SK-N-SH (cell line): ENCODE data around the gene NEMP1.
"Not testable (repeated sequence)": the region's sequence is repeated elsewhere in the genome, so short reads cannot be mapped to it uniquely, and the experiment has no call there.

Experiments used
- MXI1 ChIP-seq: IDR thresholded peaks from 2 replicates; pipeline ENCODE4 v1.6.1; 2012; ENCODE audit warnings: mild to moderate bottlenecking, low read depth, low read length, improper control_type of control experiment
- POLR2AphosphoS5 ChIP-seq: IDR thresholded peaks from 2 replicates; pipeline ENCODE4 v1.6.1; 2012; ENCODE audit warnings: low read depth, low read length
- RAD21 ChIP-seq: IDR thresholded peaks from 2 replicates; pipeline ENCODE4 v1.6.1; 2012; ENCODE audit warnings: mild to moderate bottlenecking, low read length
- YY1 ChIP-seq: IDR thresholded peaks from 2 replicates; pipeline ENCODE4 v1.4.0; 2012; ENCODE audit warnings: low read depth, mild to moderate bottlenecking
- TF ChIP-seq, protein P1 (sequence below): fragments of 200-600 bp; sonication (generic); IDR thresholded peaks from 2 replicates; pipeline ENCODE4 v1.6.1; 2017; ENCODE audit warnings: antibody characterized with exemption, mild to moderate bottlenecking, moderate library complexity
- TF ChIP-seq, protein P2 (sequence below): fragments of 150-350 bp; IDR thresholded peaks from 2 replicates; pipeline ENCODE4 v1.6.1; 2017; ENCODE audit warnings: antibody characterized with exemption, low read length, low read depth, borderline replicate concordance
- TF ChIP-seq, protein P3 (sequence below): IDR thresholded peaks from 2 replicates; pipeline ENCODE4 v1.6.1; 2012; ENCODE audit warnings: mild to moderate bottlenecking, low read depth, low read length, moderate library complexity

DNA sequence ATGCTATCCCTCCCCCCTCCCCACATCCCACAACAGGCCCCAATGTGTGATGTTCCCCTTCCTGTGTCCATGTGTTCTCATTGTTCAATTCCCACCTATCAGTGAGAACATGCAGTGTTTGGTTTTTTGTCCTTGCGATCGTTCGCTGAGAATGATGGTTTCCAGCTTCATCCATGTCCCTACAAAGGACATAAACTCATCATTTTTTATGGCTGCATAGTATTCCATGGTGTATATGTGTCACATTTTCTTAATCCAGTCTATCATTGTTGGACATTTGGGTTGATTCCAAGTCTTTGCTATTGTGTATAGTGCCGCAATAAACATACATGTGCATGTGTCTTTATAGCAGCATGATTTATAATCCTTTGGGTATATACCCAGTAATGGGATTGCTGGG is 25.4 kb downstream of the NEMP1 start:
- TF ChIP-seq, protein P1, sequence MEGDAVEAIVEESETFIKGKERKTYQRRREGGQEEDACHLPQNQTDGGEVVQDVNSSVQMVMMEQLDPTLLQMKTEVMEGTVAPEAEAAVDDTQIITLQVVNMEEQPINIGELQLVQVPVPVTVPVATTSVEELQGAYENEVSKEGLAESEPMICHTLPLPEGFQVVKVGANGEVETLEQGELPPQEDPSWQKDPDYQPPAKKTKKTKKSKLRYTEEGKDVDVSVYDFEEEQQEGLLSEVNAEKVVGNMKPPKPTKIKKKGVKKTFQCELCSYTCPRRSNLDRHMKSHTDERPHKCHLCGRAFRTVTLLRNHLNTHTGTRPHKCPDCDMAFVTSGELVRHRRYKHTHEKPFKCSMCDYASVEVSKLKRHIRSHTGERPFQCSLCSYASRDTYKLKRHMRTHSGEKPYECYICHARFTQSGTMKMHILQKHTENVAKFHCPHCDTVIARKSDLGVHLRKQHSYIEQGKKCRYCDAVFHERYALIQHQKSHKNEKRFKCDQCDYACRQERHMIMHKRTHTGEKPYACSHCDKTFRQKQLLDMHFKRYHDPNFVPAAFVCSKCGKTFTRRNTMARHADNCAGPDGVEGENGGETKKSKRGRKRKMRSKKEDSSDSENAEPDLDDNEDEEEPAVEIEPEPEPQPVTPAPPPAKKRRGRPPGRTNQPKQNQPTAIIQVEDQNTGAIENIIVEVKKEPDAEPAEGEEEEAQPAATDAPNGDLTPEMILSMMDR, result not testable (repeated sequence)
- TF ChIP-seq, protein P2, sequence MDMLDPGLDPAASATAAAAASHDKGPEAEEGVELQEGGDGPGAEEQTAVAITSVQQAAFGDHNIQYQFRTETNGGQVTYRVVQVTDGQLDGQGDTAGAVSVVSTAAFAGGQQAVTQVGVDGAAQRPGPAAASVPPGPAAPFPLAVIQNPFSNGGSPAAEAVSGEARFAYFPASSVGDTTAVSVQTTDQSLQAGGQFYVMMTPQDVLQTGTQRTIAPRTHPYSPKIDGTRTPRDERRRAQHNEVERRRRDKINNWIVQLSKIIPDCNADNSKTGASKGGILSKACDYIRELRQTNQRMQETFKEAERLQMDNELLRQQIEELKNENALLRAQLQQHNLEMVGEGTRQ, result not testable (repeated sequence)
- TF ChIP-seq YY1, POLR2AphosphoS5, MXI1, RAD21: not testable (repeated sequence)
- TF ChIP-seq, protein P3, sequence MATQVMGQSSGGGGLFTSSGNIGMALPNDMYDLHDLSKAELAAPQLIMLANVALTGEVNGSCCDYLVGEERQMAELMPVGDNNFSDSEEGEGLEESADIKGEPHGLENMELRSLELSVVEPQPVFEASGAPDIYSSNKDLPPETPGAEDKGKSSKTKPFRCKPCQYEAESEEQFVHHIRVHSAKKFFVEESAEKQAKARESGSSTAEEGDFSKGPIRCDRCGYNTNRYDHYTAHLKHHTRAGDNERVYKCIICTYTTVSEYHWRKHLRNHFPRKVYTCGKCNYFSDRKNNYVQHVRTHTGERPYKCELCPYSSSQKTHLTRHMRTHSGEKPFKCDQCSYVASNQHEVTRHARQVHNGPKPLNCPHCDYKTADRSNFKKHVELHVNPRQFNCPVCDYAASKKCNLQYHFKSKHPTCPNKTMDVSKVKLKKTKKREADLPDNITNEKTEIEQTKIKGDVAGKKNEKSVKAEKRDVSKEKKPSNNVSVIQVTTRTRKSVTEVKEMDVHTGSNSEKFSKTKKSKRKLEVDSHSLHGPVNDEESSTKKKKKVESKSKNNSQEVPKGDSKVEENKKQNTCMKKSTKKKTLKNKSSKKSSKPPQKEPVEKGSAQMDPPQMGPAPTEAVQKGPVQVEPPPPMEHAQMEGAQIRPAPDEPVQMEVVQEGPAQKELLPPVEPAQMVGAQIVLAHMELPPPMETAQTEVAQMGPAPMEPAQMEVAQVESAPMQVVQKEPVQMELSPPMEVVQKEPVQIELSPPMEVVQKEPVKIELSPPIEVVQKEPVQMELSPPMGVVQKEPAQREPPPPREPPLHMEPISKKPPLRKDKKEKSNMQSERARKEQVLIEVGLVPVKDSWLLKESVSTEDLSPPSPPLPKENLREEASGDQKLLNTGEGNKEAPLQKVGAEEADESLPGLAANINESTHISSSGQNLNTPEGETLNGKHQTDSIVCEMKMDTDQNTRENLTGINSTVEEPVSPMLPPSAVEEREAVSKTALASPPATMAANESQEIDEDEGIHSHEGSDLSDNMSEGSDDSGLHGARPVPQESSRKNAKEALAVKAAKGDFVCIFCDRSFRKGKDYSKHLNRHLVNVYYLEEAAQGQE, result not testable (repeated sequence)
